Endothelial cell of umbilical vein (primary cell): ENCODE data around the gene METTL8. TPM values are rescaled to one million over a fixed set of nuclear protein-coding genes. Genes with fewer than 3 reads are reported as not detected.
"Not testable (repeated sequence)": the region's sequence is repeated elsewhere in the genome, so short reads cannot be mapped to it uniquely, and the experiment has no call there.

Experiments
- BruUV-seq: library from RNA; stranded (reverse); fragments of 400-500 nt; replicated peaks from 2 replicates; lab custom pipeline; 2021; lab: Mats Ljungman, UMichigan
- CTCF ChIA-PET: fragments of 300-600, 350-600 bp; sonication (Branson Sonifier 250); formaldehyde crosslinking; loops from one replicate; lab custom pipeline; 2021; ENCODE audit warnings: antibody characterized with exemption, inconsistent platforms; lab: Charles Lee
- POLR2A ChIA-PET: fragments of 300-600, 350-600 bp; sonication (Branson Sonifier 250); formaldehyde crosslinking; loops from one replicate; lab custom pipeline; 2021; ENCODE audit warnings: antibody characterized with exemption, inconsistent platforms; lab: Charles Lee
- DNase-seq: peaks from one replicate; pipeline ENCODE4 v3.0.0-alpha.2; 2011; ENCODE audit warnings: low read depth, low spot score
- FAIRE-seq: peaks from 2 replicates; lab custom pipeline; 2011; peaks lifted over from hg19 to GRCh38; lab: Jason Lieb, UNC
- H2AFZ ChIP-seq: 2 replicates; pipeline ENCODE4 v1.6.0; 2012; ENCODE audit warnings: low read depth, low read length, control low read depth, inconsistent platforms
- H3K27ac ChIP-seq: 2 replicates; pipeline ENCODE4 v1.5.1; 2011; ENCODE audit warnings: low read depth, mild to moderate bottlenecking, control low read depth, low read length, moderate library complexity; ENCODE audit not compliant: insufficient read depth
- H3K27me3 ChIP-seq, 2 experiments: 2 replicates each; pipeline versions ENCODE4 v1.6.0 to v1.6.1; 2011; ENCODE audit warnings: low read length in 2 of 2, mixed read lengths in 1 of 2; ENCODE audit not compliant: control insufficient read depth in 2 of 2, insufficient read depth in 2 of 2
- H3K36me3 ChIP-seq, 2 experiments: 2 replicates in 1 of 2; 3 replicates in 1 of 2; pipeline ENCODE4 v1.5.1; 2011; ENCODE audit warnings: low read length in 2 of 2, mild to moderate bottlenecking in 1 of 2, moderate library complexity in 1 of 2; ENCODE audit not compliant: control insufficient read depth in 2 of 2, insufficient read depth in 2 of 2; ENCODE audit errors: extremely low read depth in 1 of 2
- H3K4me1 ChIP-seq: 3 replicates; pipeline ENCODE4 v1.5.1; 2011; ENCODE audit warnings: mild to moderate bottlenecking, low read length; ENCODE audit not compliant: control insufficient read depth, insufficient read depth; ENCODE audit errors: extremely low read depth
- H3K4me2 ChIP-seq: 2 replicates; pipeline ENCODE4 v1.6.1; 2011; ENCODE audit warnings: low read length, control low read depth, mixed read lengths; ENCODE audit not compliant: insufficient read depth
- H3K4me3 ChIP-seq, 3 experiments: fragments of 200-600 bp in 1 of 3; sonication (generic), shearing (Covaris generic) in 1 of 3; replicated peaks in 1 of 3; 2 replicates each; pipeline ENCODE4 v1.5.1; 2011 to 2016; ENCODE audit warnings: control low read depth in 3 of 3, low read length in 3 of 3, mild to moderate bottlenecking in 2 of 3, inconsistent platforms in 1 of 3, low read depth in 1 of 3, moderate library complexity in 1 of 3; ENCODE audit not compliant: insufficient read depth in 1 of 3
- H3K79me2 ChIP-seq: 2 replicates; pipeline ENCODE4 v1.6.0; 2012; ENCODE audit warnings: low read length, inconsistent platforms; ENCODE audit not compliant: control insufficient read depth, insufficient read depth
- H3K9ac ChIP-seq: replicated peaks from 2 replicates; pipeline ENCODE3; 2011; ENCODE audit warnings: low read length, control low read depth; ENCODE audit not compliant: insufficient read depth; ENCODE audit errors: extremely low read depth
- H3K9me1 ChIP-seq: replicated peaks from 3 replicates; pipeline ENCODE4 v1.6.0; 2011; ENCODE audit warnings: mild to moderate bottlenecking, low read length; ENCODE audit not compliant: control insufficient read depth, insufficient read depth; ENCODE audit errors: extremely low read depth
- H3K9me3 ChIP-seq: replicated peaks from 2 replicates; pipeline ENCODE4 v1.5.1; 2012; ENCODE audit warnings: low read length, inconsistent platforms; ENCODE audit not compliant: control insufficient read depth, insufficient read depth
- H4K20me1 ChIP-seq: replicated peaks from 2 replicates; pipeline ENCODE3; 2011; ENCODE audit warnings: mild to moderate bottlenecking, low read length; ENCODE audit not compliant: control insufficient read depth, insufficient read depth; ENCODE audit errors: extremely low read depth
- EZH2 ChIP-seq: IDR thresholded peaks from 2 replicates; pipeline ENCODE4 v1.6.1; 2012; ENCODE audit warnings: borderline replicate concordance, low read depth, mild to moderate bottlenecking, moderate library complexity, low read length, inconsistent platforms; ENCODE audit not compliant: severe bottlenecking
- FOS ChIP-seq: IDR thresholded peaks from 2 replicates; pipeline ENCODE4 v1.6.1; 2011; ENCODE audit warnings: mild to moderate bottlenecking, low read length, moderate library complexity, borderline replicate concordance; ENCODE audit not compliant: insufficient read depth
- GATA2 ChIP-seq: IDR thresholded peaks from 2 replicates; pipeline ENCODE4 v1.7.0; 2011; ENCODE audit warnings: low read depth, mild to moderate bottlenecking, moderate library complexity, mixed read lengths, low read length; ENCODE audit not compliant: insufficient read length, insufficient read depth
- JUN ChIP-seq: IDR thresholded peaks from 2 replicates; pipeline ENCODE4 v1.6.1; 2011; ENCODE audit warnings: borderline replicate concordance, low read depth; ENCODE audit not compliant: insufficient read length, insufficient read depth
- MYC ChIP-seq: IDR thresholded peaks from one replicate; pipeline ENCODE4 v1.6.1; 2011; ENCODE audit warnings: mild to moderate bottlenecking, low read depth, low read length
- POLR2A ChIP-seq: IDR thresholded peaks from 2 replicates; pipeline ENCODE4 v1.6.1; 2012; ENCODE audit warnings: low read depth, mild to moderate bottlenecking, control low read depth, low read length
- POLR2AphosphoS5 ChIP-seq: IDR thresholded peaks from 2 replicates; pipeline ENCODE4 v1.6.1; 2012; ENCODE audit warnings: low read depth, mild to moderate bottlenecking, control low read depth, low read length, moderate library complexity; ENCODE audit not compliant: insufficient read depth
- dilution Hi-C: fragments of 300-500 bp; cut with MboI; formaldehyde crosslinking; loops from one replicate; pipeline ENCODE4 v1.15.0; 2019; ENCODE audit warnings: low sequenced_read_pairs; ENCODE audit not compliant: extremely low pct_ligation_motif_present
- intact Hi-C: fragments of 100-400 bp; cut with micrococcal nuclease; formaldehyde crosslinking; loops from one replicate; pipeline ENCODE4 v1.10.0; 2022
- polyA plus RNA-seq, 4 experiments: library from polyadenylated mRNA; depleted of rRNA in 3 of 4; stranded (reverse) in 3 of 4; unstranded in 1 of 4; fragments of >200 nt; gene quantifications; 2 replicates each; pipeline versions ENCODE4 v1.2.1 to v1.2.3, GENCODE V29; 2011 to 2012; ENCODE audit warnings: missing spikeins in 1 of 4
- total RNA-seq: library from RNA; stranded (reverse); gene quantifications from 2 replicates; pipeline ENCODE4 v1.2.3, GENCODE V29; 2021
- TF ChIP-seq, protein P1 (sequence below): IDR thresholded peaks from 2 replicates; pipeline ENCODE4 v1.6.1; 2011; ENCODE audit not compliant: insufficient read depth, insufficient read length
- TF ChIP-seq, protein P2 (sequence below), 2 donors: IDR thresholded peaks; 1 replicate in 1 of 2; 2 replicates in 1 of 2; pipeline ENCODE4 v1.5.1; 2011; ENCODE audit warnings: low read length in 2 of 2, mild to moderate bottlenecking in 2 of 2, moderate library complexity in 2 of 2, control low read depth in 1 of 2, inconsistent platforms in 1 of 2, low read depth in 1 of 2; ENCODE audit not compliant: insufficient read depth in 1 of 2; ENCODE audit errors: extremely low read depth in 1 of 2

METTL8 gene
- total and polyA plus RNA-seq, 2 donors (not counting 3 experiments of a cell fraction or from before 2014, with no cell fraction given) = 7.0 to 20.2 TPM

DNA sequence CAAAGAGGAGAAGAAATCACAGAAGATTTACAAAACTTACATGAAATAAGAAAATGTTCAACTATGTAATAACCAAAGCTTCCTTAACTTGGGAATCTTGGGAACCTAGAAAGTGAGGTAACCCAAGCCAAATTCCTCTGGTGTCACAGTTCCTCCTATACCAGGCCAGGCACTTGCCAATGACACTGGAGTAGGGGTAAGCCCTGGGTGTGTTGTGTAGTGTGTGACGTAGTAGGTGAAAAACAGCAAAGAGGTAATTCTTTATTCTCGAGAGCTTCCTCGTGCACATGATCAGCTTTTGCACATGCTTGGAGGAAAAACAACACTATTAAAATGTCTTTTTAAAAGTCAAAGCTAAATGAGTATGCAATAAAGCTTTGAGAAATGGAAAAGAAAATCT is 118.0 kb downstream of the METTL8 start:
- no peak for DNase-seq
- TF ChIP-seq POLR2A (no peak), POLR2AphosphoS5 (no peak), GATA2 (no peak), JUN (no peak), MYC (no peak), EZH2 (no peak), FOS (no peak)
- TF ChIP-seq, protein P1, sequence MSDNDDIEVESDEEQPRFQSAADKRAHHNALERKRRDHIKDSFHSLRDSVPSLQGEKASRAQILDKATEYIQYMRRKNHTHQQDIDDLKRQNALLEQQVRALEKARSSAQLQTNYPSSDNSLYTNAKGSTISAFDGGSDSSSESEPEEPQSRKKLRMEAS = no peak
- TF ChIP-seq, protein P2, sequence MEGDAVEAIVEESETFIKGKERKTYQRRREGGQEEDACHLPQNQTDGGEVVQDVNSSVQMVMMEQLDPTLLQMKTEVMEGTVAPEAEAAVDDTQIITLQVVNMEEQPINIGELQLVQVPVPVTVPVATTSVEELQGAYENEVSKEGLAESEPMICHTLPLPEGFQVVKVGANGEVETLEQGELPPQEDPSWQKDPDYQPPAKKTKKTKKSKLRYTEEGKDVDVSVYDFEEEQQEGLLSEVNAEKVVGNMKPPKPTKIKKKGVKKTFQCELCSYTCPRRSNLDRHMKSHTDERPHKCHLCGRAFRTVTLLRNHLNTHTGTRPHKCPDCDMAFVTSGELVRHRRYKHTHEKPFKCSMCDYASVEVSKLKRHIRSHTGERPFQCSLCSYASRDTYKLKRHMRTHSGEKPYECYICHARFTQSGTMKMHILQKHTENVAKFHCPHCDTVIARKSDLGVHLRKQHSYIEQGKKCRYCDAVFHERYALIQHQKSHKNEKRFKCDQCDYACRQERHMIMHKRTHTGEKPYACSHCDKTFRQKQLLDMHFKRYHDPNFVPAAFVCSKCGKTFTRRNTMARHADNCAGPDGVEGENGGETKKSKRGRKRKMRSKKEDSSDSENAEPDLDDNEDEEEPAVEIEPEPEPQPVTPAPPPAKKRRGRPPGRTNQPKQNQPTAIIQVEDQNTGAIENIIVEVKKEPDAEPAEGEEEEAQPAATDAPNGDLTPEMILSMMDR (IDR thresholded peaks at IDR 0.05; ENCODE audit: extremely low read depth in 1 of 2, insufficient read depth in 1 of 2, low read depth in 1 of 2, low read length in 2 of 2) = no peak
- Histone ChIP-seq H3K9ac (no peak overlapping the region), H3K79me2 (no peaks in the 10 kb centered on the region), H2AFZ (no peak overlapping the region), H3K4me1 (peaks cover 24% of the 10 kb centered on the region), H4K20me1 (no peaks in the 10 kb centered on the region), H3K36me3 (no peaks in the 10 kb centered on the region), H3K4me3 (no peak overlapping the region), H3K9me1 (no peaks in the 10 kb centered on the region), H3K4me2 (peak overlapping the region; percentile 57), H3K27ac (no peak overlapping the region), H3K27me3 (no peaks in the 10 kb centered on the region), H3K9me3 (no peaks in the 10 kb centered on the region)
- ChIA-PET CTCF (interaction anchor here (0.9 to 1.7 kb wide), 4 partner anchors 18 to 154 kb away, joined by 3 to 12 read pairs (median 4); no protein-coding TSS in a partner anchor), POLR2A (interaction anchor here (0.6 kb wide), 1 partner anchor 354 kb away, joined by 3 read pairs; no protein-coding TSS in a partner anchor)
- dilution Hi-C loops (no loop called here), intact Hi-C loops (loop anchor here (2.0 kb wide), 1 partner anchor 101 kb away; no protein-coding TSS in a partner anchor)
- FAIRE-seq = no peak
- no TSS peak for BruUV-seq

DNA sequence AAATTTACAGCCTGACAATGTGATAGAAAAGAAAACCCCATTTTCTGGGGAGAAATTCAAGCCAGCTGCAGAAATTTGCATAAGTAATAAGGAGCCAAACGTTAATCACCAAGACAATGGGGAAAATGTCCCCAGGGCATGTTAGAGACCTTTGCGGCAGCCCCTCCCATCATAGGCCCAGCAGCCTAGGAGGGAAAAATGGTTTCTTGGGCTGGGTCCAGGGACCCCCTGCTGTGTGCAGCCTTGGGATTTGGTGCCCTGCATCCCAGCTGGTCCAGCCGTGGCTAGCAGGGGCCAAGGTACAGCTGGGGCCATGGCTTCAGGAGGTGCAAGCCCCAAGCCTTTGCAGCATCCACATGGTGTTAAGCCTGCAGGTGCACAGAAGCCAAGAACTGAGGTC is 121.6 kb downstream of the METTL8 start:
- BruUV-seq = not testable (repeated sequence)

DNA sequence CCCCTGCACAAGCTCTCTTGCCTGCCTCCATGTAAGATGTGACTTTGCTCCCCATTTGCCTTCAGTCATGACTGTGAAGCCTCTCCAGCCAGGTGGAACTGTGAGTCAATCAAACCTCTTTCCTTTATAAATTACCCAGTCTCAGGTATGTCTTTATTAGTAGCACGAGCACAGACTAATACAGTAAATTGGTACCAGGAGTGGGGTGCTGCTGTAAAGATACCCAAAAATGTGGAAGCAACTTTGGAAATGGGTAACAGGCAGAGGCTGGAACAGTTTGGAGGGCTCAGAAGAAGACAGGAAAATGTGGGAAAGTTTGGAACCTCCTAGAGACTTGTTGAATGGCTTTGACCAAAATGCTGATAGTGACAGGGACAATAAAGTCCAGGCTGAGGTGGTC is 122.2 kb downstream of the METTL8 start:
- H2AFZ ChIP-seq, H3K4me2 ChIP-seq, H3K9me1 ChIP-seq, POLR2A ChIA-PET, H3K79me2 ChIP-seq, H3K9me3 ChIP-seq, H3K9ac ChIP-seq, DNase-seq, dilution Hi-C loops, BruUV-seq, H3K4me3 ChIP-seq, CTCF ChIA-PET, H4K20me1 ChIP-seq, H3K27ac ChIP-seq, FAIRE-seq, H3K4me1 ChIP-seq, intact Hi-C loops, H3K36me3 ChIP-seq, H3K27me3 ChIP-seq: not testable (repeated sequence)

More for the DNA sequence above, 121.6 kb downstream of the METTL8 start:
- H3K4me3 ChIP-seq, H3K9me3 ChIP-seq, DNase-seq, H3K27ac ChIP-seq, FAIRE-seq, H3K9me1 ChIP-seq, dilution Hi-C loops, POLR2A ChIA-PET, CTCF ChIA-PET, H3K36me3 ChIP-seq, H4K20me1 ChIP-seq, H3K4me2 ChIP-seq, intact Hi-C loops, H2AFZ ChIP-seq, H3K9ac ChIP-seq, H3K27me3 ChIP-seq, H3K79me2 ChIP-seq: not testable (repeated sequence)
- H3K4me1 ChIP-seq = peaks cover 12% of the 10 kb centered on the region
